GM12878 (cell line): ENCODE measurements around the gene PTCD1. TPM values are rescaled to one million over a fixed set of nuclear protein-coding genes. Genes with fewer than 3 reads are reported as not detected.

Experiments
- ATAC-seq: fragments of 200-7000 bp; cut with Tn5 transposase; 3 replicates; pipeline ENCODE4 v1.9.1; 2020; ENCODE audit warnings: mild to moderate bottlenecking, moderate library complexity
- BruUV-seq: library from RNA; stranded (reverse); fragments of 400-500 nt; replicated peaks from 2 replicates; lab custom pipeline; 2021; lab: Mats Ljungman, UMichigan
- CTCF ChIA-PET: fragments of 300-600 bp; sonication (Branson Sonifier 250); formaldehyde crosslinking; extraction: SDS; loops from one replicate; lab custom pipeline; 2021; ENCODE audit warnings: inconsistent platforms; lab: Yijun Ruan, JAX
- POLR2A ChIA-PET: fragments of 350-600 bp; formaldehyde crosslinking; extraction: SDS; loops from one replicate; lab custom pipeline; 2021; ENCODE audit warnings: inconsistent platforms; lab: Charles Lee
- RAD21 ChIA-PET: fragments of 300-600 bp; sonication (Branson Sonifier 250); formaldehyde crosslinking; loops from one replicate; lab custom pipeline; 2023; ENCODE audit warnings: antibody characterized with exemption; ENCODE audit not compliant: unreplicated experiment; lab: Charles Lee
- SMC1A ChIA-PET: fragments of 300-600 bp; sonication (Branson Sonifier 250); formaldehyde crosslinking; loops from one replicate; lab custom pipeline; 2023; ENCODE audit not compliant: unreplicated experiment, uncharacterized antibody; lab: Charles Lee
- DNase-seq: peaks from one replicate; pipeline ENCODE4 v3.0.0-alpha.2; 2011; ENCODE audit warnings: low read depth, low spot score
- FAIRE-seq: peaks from 3 replicates; lab custom pipeline; 2011; peaks lifted over from hg19 to GRCh38; lab: Jason Lieb, UNC
- H2AFZ ChIP-seq: 2 replicates; pipeline ENCODE4 v1.6.0; 2011; ENCODE audit warnings: low read depth, low read length, control low read depth; ENCODE audit not compliant: control insufficient read depth
- H3K27ac ChIP-seq: 2 replicates; pipeline ENCODE4 v1.5.1; 2011; ENCODE audit warnings: control low read depth; ENCODE audit not compliant: control insufficient read depth, insufficient read depth
- H3K27me3 ChIP-seq, 2 experiments: replicated peaks in 1 of 2; 2 replicates each; pipeline versions ENCODE4 v1.6.0 to v1.6.1; 2011; ENCODE audit warnings: low read length in 1 of 2; ENCODE audit not compliant: control insufficient read depth in 2 of 2, insufficient read depth in 2 of 2
- H3K36me3 ChIP-seq, 2 experiments: 2 replicates each; pipeline ENCODE4 v1.5.1; 2011; ENCODE audit warnings: low read length in 1 of 2; ENCODE audit not compliant: control insufficient read depth in 2 of 2, insufficient read depth in 2 of 2
- H3K4me1 ChIP-seq: 2 replicates; pipeline ENCODE4 v1.6.1; 2011; ENCODE audit warnings: mild to moderate bottlenecking, low read length, moderate library complexity, mixed read lengths; ENCODE audit not compliant: control insufficient read depth, insufficient read depth
- H3K4me2 ChIP-seq: 2 replicates; pipeline ENCODE4 v1.6.0; 2011; ENCODE audit warnings: control low read depth; ENCODE audit not compliant: control insufficient read depth, insufficient read depth
- H3K4me3 ChIP-seq: fragments of 200-600 bp; sonication (generic); 2 replicates; pipeline ENCODE4 v1.5.1; 2016
- H3K79me2 ChIP-seq: 2 replicates; pipeline ENCODE4 v1.6.0; 2011; ENCODE audit warnings: low read length; ENCODE audit not compliant: control insufficient read depth, insufficient read depth
- H3K9ac ChIP-seq: 2 replicates; pipeline ENCODE4 v1.8.0; 2011; ENCODE audit warnings: low read length, control low read depth, mixed read lengths; ENCODE audit not compliant: control insufficient read depth, insufficient read depth
- H3K9me3 ChIP-seq: replicated peaks from 3 replicates; pipeline ENCODE4 v1.5.1; 2011; ENCODE audit warnings: mild to moderate bottlenecking, low read length; ENCODE audit not compliant: control insufficient read depth, insufficient read depth
- H4K20me1 ChIP-seq: 2 replicates; pipeline ENCODE4 v1.6.0; 2011; ENCODE audit not compliant: control insufficient read depth, insufficient read depth
- CREM ChIP-seq: IDR thresholded peaks from 2 replicates; pipeline ENCODE4 v1.6.1; 2014; ENCODE audit warnings: antibody characterized with exemption, low read depth
- POLR2A ChIP-seq: IDR thresholded peaks from 2 replicates; pipeline ENCODE4 v1.6.1; 2011; ENCODE audit warnings: low read depth, mild to moderate bottlenecking, low read length
- WGBS: methylation state at CpG from one replicate; pipeline ENCODE4 v1.1.6; 2016; ENCODE audit warnings: low lambda C conversion rate; ENCODE audit not compliant: insufficient replicate concordance, insufficient coverage; ENCODE audit errors: missing lambda C conversion rate; 5-methylcytosine and 5-hydroxymethylcytosine counted together
- in situ Hi-C: fragments of 300-500 bp; cut with MboI; formaldehyde crosslinking; loops from 9 replicates; pipeline ENCODE4 v1.14.3; 2018; ENCODE audit warnings: mixed read lengths
- intact Hi-C: fragments of 100-400 bp; cut with micrococcal nuclease; formaldehyde crosslinking; loops from one replicate; pipeline ENCODE4 v1.14.2; 2022; ENCODE audit not compliant: unreplicated experiment
- polyA plus RNA-seq, 11 experiments: library from polyadenylated mRNA; depleted of rRNA in 4 of 11; unstranded in 6 of 11; stranded (reverse) in 5 of 11; fragments of >200 nt; fragmentation: Nextera tagmentation in 4 of 11; fragmentation: Illumina TruSeq in 1 of 11; extraction: Ambion mirVana in 4 of 11; extraction: Trizol in 1 of 11; gene quantifications; 1 replicate in 1 of 11; 2 replicates in 10 of 11; pipeline versions ENCODE4 v1.2.1 to v1.2.3, GENCODE V29; 2011 to 2016; ENCODE audit warnings: inconsistent platforms in 2 of 11, missing spikeins in 2 of 11, low read depth in 1 of 11
- total RNA-seq, 4 experiments: library from RNA; depleted of rRNA in 3 of 4; stranded (reverse); fragments of >200 nt in 3 of 4; fragmentation: Illumina TruSeq in 1 of 4; extraction: Trizol in 1 of 4; gene quantifications; 2 replicates each; pipeline versions ENCODE4 v1.2.1 to v1.2.3, GENCODE V29; 2013 to 2021
- TF ChIP-seq, protein P1 (sequence below), 3 experiments: IDR thresholded peaks in 2 of 3; conservative IDR thresholded peaks in 1 of 3; 2 replicates each; pipeline ENCODE4 v1.5.1; 2011; ENCODE audit warnings: low read depth in 3 of 3, low read length in 3 of 3, mild to moderate bottlenecking in 3 of 3, control low read depth in 2 of 3, moderate library complexity in 2 of 3, inconsistent platforms in 1 of 3, mixed read lengths in 1 of 3; ENCODE audit not compliant: control insufficient read depth in 2 of 3, insufficient read depth in 1 of 3; ENCODE audit errors: extremely low read depth in 1 of 3

The PTCD1 gene
- total and polyA plus RNA-seq, 10 of the 15 experiments (the other 5 are each of a cell fraction or from before 2014, with no cell fraction given), result 0.26 to 9.7 (median 5.0) TPM

DNA sequence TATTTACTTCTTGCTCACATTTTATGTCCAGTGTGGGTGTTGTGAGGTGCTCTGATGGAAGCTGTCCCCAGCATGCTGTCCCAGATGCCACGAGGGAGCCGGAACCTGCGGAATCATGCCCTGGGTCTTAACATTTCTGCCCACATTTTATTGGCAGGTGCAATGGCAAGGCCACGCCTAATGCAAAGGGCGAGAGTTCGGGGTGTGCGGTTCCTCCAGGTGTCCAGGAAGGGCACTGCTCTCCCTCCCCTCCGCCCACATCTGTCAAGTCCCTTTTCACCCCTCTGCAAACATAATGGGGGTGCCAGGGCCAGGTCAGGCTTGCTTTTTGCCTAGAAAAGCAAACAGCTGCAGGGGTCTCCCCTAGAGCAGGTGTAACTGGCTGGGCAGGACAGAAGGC is 46.6 kb downstream of the PTCD1 start:
- Histone ChIP-seq H3K36me3 (peaks cover 42 to 56% of the 10 kb centered on the region in 2 experiments), H3K9me3 (no peaks in the 10 kb centered on the region), H2AFZ (no peak overlapping the region), H3K4me3 (no peak overlapping the region), H3K9ac (no peak overlapping the region), H4K20me1 (no peaks in the 10 kb centered on the region), H3K27me3 (no peaks in the 10 kb centered on the region), H3K79me2 (no peaks in the 10 kb centered on the region; the same call in 1 of the 2 replicates), H3K4me2 (no peak overlapping the region), H3K27ac (no peak overlapping the region), H3K4me1 (peaks cover 4% of the 10 kb centered on the region; the same call in 1 of the 2 replicates)
- ChIA-PET SMC1A (no interaction called here), CTCF (no interaction called here), RAD21 (no interaction called here), POLR2A (interaction anchor here (0.5 kb wide), 1 partner anchor 11 kb away, joined by 3 read pairs; no protein-coding TSS in a partner anchor)
- in situ Hi-C loops, result no loop called here
- WGBS, result 46% methylated on average over 8 of the region's 8 CpGs
- intact Hi-C loops, result no loop called here
- no peak for DNase-seq
- TF ChIP-seq, protein P1, sequence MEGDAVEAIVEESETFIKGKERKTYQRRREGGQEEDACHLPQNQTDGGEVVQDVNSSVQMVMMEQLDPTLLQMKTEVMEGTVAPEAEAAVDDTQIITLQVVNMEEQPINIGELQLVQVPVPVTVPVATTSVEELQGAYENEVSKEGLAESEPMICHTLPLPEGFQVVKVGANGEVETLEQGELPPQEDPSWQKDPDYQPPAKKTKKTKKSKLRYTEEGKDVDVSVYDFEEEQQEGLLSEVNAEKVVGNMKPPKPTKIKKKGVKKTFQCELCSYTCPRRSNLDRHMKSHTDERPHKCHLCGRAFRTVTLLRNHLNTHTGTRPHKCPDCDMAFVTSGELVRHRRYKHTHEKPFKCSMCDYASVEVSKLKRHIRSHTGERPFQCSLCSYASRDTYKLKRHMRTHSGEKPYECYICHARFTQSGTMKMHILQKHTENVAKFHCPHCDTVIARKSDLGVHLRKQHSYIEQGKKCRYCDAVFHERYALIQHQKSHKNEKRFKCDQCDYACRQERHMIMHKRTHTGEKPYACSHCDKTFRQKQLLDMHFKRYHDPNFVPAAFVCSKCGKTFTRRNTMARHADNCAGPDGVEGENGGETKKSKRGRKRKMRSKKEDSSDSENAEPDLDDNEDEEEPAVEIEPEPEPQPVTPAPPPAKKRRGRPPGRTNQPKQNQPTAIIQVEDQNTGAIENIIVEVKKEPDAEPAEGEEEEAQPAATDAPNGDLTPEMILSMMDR (IDR thresholded peaks at IDR 0.05 in 2 of 3, conservative IDR thresholded peaks at IDR 0.05 in 1 of 3; ENCODE audit: control insufficient read depth in 2 of 3, extremely low read depth in 1 of 3, insufficient read depth in 1 of 3, low read depth in 3 of 3, low read length in 3 of 3), result no peak
- TF ChIP-seq POLR2A, result 0 out of 2 replicates have a peak, but pooled peaks have one; percentile 28
- TSS peak; percentile 40 for BruUV-seq
- no peak for FAIRE-seq
- no peak for ATAC-seq

DNA sequence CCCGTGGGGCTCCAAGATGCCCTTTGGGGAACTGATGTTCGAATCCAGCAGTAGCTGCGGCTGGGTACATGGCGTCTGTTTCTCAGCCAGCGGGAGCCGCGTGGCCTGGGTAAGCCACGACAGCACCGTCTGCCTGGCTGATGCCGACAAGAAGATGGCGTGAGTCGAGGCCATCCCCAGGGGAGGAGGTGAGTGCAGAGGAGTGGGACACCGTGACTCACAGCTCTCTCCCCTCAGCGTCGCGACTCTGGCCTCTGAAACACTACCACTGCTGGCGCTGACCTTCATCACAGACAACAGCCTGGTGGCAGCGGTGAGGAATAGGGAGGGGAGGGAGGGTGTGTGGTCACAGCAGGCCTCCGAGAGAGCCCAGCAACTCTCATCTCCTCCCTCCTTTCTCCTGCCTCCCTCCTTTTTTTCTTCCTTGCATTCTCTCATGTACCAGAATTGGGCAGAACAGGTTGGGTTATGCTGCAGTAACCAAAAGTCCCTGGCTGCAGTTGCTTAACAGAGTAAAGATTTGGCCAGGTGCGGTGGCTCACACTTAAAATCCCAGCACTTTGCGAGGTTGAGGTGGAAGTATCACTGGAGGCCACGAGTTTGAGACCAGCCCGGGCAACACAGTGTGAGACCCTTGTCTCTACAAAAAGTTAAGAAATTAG is 47.5 kb downstream of the PTCD1 start:
- Histone ChIP-seq H4K20me1 (no peaks in the 10 kb centered on the region), H3K4me3 (no peak overlapping the region), H2AFZ (no peak overlapping the region), H3K79me2 (no peaks in the 10 kb centered on the region; the same call in 1 of the 2 replicates), H3K9ac (no peak overlapping the region), H3K9me3 (no peaks in the 10 kb centered on the region), H3K27me3 (no peaks in the 10 kb centered on the region), H3K27ac (no peak overlapping the region), H3K4me1 (peaks cover 4% of the 10 kb centered on the region; the same call in 1 of the 2 replicates), H3K36me3 (peaks cover 42 to 60% of the 10 kb centered on the region in 2 experiments), H3K4me2 (no peak overlapping the region; the same call in 1 of the 2 replicates)
- DNase-seq (no peak), FAIRE-seq (no peak), ATAC-seq (no peak)
- ChIA-PET POLR2A (interaction anchor here (0.5 to 0.7 kb wide), 2 partner anchors 12 to 40 kb away, joined by 3 to 5 read pairs; no protein-coding TSS in a partner anchor), RAD21 (no interaction called here), CTCF (no interaction called here), SMC1A (interaction anchor here (0.6 kb wide), 1 partner anchor 315 kb away, joined by 3 read pairs; no protein-coding TSS in a partner anchor)
- intact Hi-C loops, result no loop called here
- no peak for TF ChIP-seq CREM
- TF ChIP-seq POLR2A, result peak; percentile 67
- TF ChIP-seq, protein P1 (IDR thresholded peaks at IDR 0.05 in 2 of 3, conservative IDR thresholded peaks at IDR 0.05 in 1 of 3; ENCODE audit: control insufficient read depth in 2 of 3, extremely low read depth in 1 of 3, insufficient read depth in 1 of 3, low read depth in 3 of 3, low read length in 3 of 3), result no peak
- 95% methylated on average over 23 of the region's 23 CpGs for WGBS
- BruUV-seq, result no TSS peak
- in situ Hi-C loops, result no loop called here
